Adipocyte (in vitro differentiated cells): ENCODE results near the gene DGKI.

ENCODE experiments used
- DNase-seq: peaks from one replicate; pipeline ENCODE4 v3.0.0-alpha.2; 2015; ENCODE audit warnings: low read depth
- H3K27me3 ChIP-seq: replicated peaks from 2 replicates; pipeline ENCODE4 v1.7.0; 2013; ENCODE audit warnings: mild to moderate bottlenecking, low read length, moderate library complexity; ENCODE audit not compliant: control insufficient read depth, insufficient read depth
- H3K36me3 ChIP-seq: 2 replicates; pipeline ENCODE4 v1.7.0; 2013; ENCODE audit warnings: low read length, mild to moderate bottlenecking, moderate library complexity; ENCODE audit not compliant: control insufficient read depth, insufficient read depth, severe bottlenecking
- H3K4me1 ChIP-seq: 2 replicates; pipeline ENCODE4 v1.7.0; 2013; ENCODE audit warnings: mild to moderate bottlenecking, low read length, moderate library complexity; ENCODE audit not compliant: control insufficient read depth, insufficient read depth
- H3K4me3 ChIP-seq: 2 replicates; pipeline ENCODE4 v1.7.0; 2013; ENCODE audit warnings: mild to moderate bottlenecking, low read length, moderate library complexity
- H3K9ac ChIP-seq: 2 replicates; pipeline ENCODE4 v1.7.0; 2013; ENCODE audit warnings: mild to moderate bottlenecking, low read length, moderate library complexity
- H3K9me3 ChIP-seq: 2 replicates; pipeline ENCODE4 v1.7.0; 2013; ENCODE audit warnings: mild to moderate bottlenecking, low read length, moderate library complexity; ENCODE audit not compliant: control insufficient read depth

DGKI gene

GRCh38 chr7:137603043-137603442 lies 243.7 kb downstream of the DGKI start:
- Histone ChIP-seq H3K4me1 (no peaks in the 10 kb centered on the region), H3K9me3 (no peaks in the 10 kb centered on the region), H3K36me3 (peaks cover 4% of the 10 kb centered on the region), H3K9ac (no peak overlapping the region), H3K27me3 (no peaks in the 10 kb centered on the region), H3K4me3 (no peak overlapping the region)
- no peak for DNase-seq

- Histone ChIP-seq H3K9me3 (no peaks in the 10 kb centered on the region), H3K9ac (no peak overlapping the region), H3K4me3 (no peak overlapping the region), H3K36me3 (peaks cover 4% of the 10 kb centered on the region), H3K4me1 (no peaks in the 10 kb centered on the region), H3K27me3 (no peaks in the 10 kb centered on the region)
- DNase-seq, result no peak
Measured at GRCh38 chr7:137601642-137602041, 245.1 kb downstream of the DGKI start.

DNA sequence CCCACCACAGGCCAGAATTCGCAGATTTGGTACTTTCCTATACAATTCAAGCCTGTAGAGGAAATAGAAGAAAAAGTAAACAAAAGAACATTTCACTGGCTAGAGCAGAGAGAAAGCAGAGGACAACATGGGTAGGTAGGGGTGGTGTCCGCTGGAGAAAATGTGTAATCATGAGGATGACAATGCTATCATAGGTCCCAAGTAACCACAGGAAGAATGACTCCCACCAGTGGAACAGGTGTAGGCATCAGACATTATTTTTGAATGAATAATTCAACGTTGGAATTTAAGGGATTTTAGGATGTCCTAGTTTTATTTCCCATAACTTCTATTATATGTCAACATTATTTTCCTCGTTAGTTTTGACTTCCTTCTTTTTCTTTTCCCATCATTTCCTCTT lies 248.9 kb downstream of the DGKI start:
- peaks cover 4% of the 10 kb centered on the region for H3K4me1 ChIP-seq
- H3K9ac ChIP-seq, result no peak overlapping the region
- peaks cover 4% of the 10 kb centered on the region for H3K36me3 ChIP-seq
- H3K27me3 ChIP-seq, result no peaks in the 10 kb centered on the region
- DNase-seq, result no peak
- no peaks in the 10 kb centered on the region for H3K9me3 ChIP-seq
- no peak overlapping the region for H3K4me3 ChIP-seq

- H3K27me3 ChIP-seq, result no peaks in the 10 kb centered on the region
- no peak overlapping the region for H3K4me3 ChIP-seq
- no peak for DNase-seq
- H3K4me1 ChIP-seq, result peaks cover 16% of the 10 kb centered on the region
- no peaks in the 10 kb centered on the region for H3K36me3 ChIP-seq
- H3K9ac ChIP-seq, result no peak overlapping the region
- no peaks in the 10 kb centered on the region for H3K9me3 ChIP-seq
Measured at GRCh38 chr7:137593115-137593711, 253.6 kb downstream of the DGKI start.

- Histone ChIP-seq H3K4me1 (peaks cover 16% of the 10 kb centered on the region), H3K9me3 (no peaks in the 10 kb centered on the region), H3K27me3 (no peaks in the 10 kb centered on the region), H3K9ac (peak overlapping the region; percentile 64), H3K36me3 (no peaks in the 10 kb centered on the region), H3K4me3 (no peak overlapping the region)
- peak; percentile 91 for DNase-seq
Measured at GRCh38 chr7:137592232-137592896, 254.4 kb downstream of the DGKI start.

DNA sequence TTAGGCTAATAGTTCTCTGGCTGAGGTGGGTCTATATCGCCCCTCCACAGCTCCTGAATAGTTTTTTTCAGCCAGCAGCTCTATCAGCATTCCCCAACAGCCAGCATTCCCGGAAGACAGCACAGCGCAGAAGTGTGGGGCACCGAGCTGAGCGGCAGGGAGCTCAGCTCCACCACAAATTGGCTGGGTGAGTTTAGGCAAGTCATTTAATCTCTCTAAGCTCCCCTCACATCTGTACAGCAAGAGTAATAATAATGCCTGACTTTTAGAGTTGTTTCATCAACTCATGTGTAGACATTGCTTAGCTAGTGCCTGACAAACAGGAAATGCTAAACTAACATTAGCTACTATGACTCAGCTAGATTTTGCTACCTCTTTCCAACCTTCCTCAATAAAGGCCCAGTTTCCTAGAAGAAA lies 255.3 kb downstream of the DGKI start:
- no peak overlapping the region for H3K4me3 ChIP-seq
- peak; percentile 64 for DNase-seq
- H3K36me3 ChIP-seq, result no peaks in the 10 kb centered on the region

DNA sequence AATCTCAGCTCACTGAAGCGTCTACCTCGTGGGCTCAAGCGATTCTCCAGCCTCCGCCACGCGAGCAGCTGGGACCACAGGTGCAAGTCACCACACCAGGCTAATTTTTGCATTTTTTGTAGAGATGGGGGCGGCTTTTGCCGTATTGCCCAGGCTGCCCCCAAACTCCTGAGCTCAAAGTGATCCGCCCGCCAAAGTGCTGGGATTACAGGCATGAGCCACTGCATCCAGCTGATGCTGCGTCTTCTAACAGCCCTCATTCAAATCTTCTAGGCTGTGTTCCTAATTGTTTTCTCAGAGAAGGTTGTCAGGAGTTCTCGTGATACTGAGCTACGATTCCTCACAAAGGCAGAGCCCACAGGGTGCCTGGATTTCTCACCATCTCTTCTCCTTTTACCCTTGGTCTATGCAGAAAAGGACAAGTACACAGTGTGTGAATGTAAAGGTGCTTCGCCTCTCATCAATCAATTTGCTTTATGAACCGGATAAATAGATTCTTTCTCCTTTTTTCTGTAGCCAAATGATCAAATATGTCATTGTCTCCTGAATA lies 255.9 kb downstream of the DGKI start:
- Histone ChIP-seq H3K36me3 (no peaks in the 10 kb centered on the region), H3K27me3 (no peaks in the 10 kb centered on the region), H3K4me1 (peaks cover 16% of the 10 kb centered on the region), H3K9me3 (no peaks in the 10 kb centered on the region), H3K4me3 (no peak overlapping the region), H3K9ac (no peak overlapping the region)
- DNase-seq, result no peak

More for the DNA sequence above, 255.3 kb downstream of the DGKI start:
- Histone ChIP-seq H3K9me3 (no peaks in the 10 kb centered on the region), H3K27me3 (no peaks in the 10 kb centered on the region), H3K4me1 (peaks cover 16% of the 10 kb centered on the region), H3K9ac (peak overlapping the region; percentile 64)

DNA sequence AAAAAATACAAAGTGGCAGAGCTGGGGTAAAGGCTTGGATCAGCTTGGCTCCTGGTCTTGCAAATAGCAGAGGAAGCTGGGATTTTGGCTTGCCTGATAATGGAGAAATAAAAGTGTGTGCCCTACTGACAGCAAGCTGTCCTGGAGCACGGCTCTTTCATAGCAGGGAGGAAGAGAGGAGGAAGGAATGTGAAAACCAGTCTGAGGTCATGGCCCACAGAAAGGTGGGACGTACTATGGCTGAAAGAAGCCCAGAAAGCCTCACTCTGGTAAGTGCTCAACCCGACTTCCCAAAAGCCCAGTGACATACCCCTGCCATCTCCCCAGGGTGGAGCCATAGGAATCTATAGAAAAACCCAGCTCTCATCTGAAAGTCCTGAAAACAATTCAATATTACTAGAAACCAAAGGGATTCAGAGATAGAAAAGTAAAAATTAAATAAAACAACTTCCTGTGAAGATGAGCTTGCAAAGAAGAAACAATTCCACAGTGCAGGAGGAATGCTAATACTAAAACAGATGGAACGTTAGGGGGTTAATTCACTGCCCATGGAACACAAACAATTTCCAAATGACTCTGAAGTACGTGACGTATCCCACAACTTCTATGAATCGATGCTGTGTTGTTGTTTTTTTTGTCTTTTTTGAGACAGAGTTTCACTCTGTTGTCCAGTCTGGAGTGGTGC lies 256.6 kb downstream of the DGKI start:
- Histone ChIP-seq H3K4me3 (no peak overlapping the region), H3K4me1 (peaks cover 14% of the 10 kb centered on the region)
- no peak for DNase-seq

DNA sequence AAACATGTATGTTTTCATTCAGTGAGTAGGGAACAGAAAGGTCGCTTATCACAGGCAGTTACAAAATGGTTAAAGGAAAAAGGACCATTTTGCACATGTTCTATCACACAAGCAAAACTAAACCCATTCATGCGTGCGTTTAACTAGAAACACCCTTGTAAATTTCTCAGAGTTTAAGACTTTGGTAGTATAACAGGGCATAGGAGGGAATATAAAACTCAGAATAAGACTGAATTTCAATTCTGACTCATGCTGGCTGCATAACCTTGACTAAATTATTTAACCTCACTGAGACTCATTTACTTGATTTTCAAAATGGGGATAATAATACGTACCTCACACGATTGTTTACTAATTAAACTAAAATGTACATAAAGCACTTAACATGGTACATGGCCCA lies 259.4 kb downstream of the DGKI start:
- Histone ChIP-seq H3K9ac (no peak overlapping the region), H3K27me3 (no peaks in the 10 kb centered on the region), H3K9me3 (no peaks in the 10 kb centered on the region), H3K36me3 (no peaks in the 10 kb centered on the region), H3K4me1 (peaks cover 12% of the 10 kb centered on the region), H3K4me3 (no peak overlapping the region)
- DNase-seq, result no peak

More for the DNA sequence above, 256.6 kb downstream of the DGKI start:
- Histone ChIP-seq H3K9ac (no peak overlapping the region), H3K27me3 (no peaks in the 10 kb centered on the region), H3K36me3 (no peaks in the 10 kb centered on the region), H3K9me3 (no peaks in the 10 kb centered on the region)

GRCh38 chr7:137585591-137585990 lies 261.2 kb downstream of the DGKI start:
- no peak for DNase-seq
- Histone ChIP-seq H3K4me1 (no peaks in the 10 kb centered on the region), H3K9me3 (no peaks in the 10 kb centered on the region), H3K27me3 (no peaks in the 10 kb centered on the region), H3K9ac (no peak overlapping the region), H3K4me3 (no peak overlapping the region), H3K36me3 (peaks cover 8% of the 10 kb centered on the region)

GRCh38 chr7:137583172-137583571 lies 263.6 kb downstream of the DGKI start:
- Histone ChIP-seq H3K36me3 (peaks cover 21% of the 10 kb centered on the region), H3K9me3 (no peaks in the 10 kb centered on the region), H3K4me1 (peaks cover 6% of the 10 kb centered on the region), H3K27me3 (no peaks in the 10 kb centered on the region), H3K9ac (no peak overlapping the region), H3K4me3 (no peak overlapping the region)
- DNase-seq, result no peak
